22Rv1 (cell line): ENCODE data around the gene PRR7.

ENCODE experiments used
- CTCF ChIP-seq: fragments of 450-650 bp; IDR thresholded peaks from 2 replicates; pipeline ENCODE4 v1.5.1; 2017; ENCODE audit warnings: mild to moderate bottlenecking
- ZFX ChIP-seq: fragments of 450-650 bp; IDR thresholded peaks from 2 replicates; pipeline ENCODE4 v1.6.1; 2017; ENCODE audit warnings: antibody characterized with exemption, borderline replicate concordance

- TF ChIP-seq CTCF (no peak), ZFX (no peak)
Measured at GRCh38 chr5:177483994-177484901, 37.6 kb downstream of the PRR7 start.
